ENCODE measurements around the gene SMG9.
A peak's percentile ranks its signal among the peaks of the same experiment; 100 is the strongest.
"Not testable (repeated sequence)": the region's sequence is repeated elsewhere in the genome, so short reads cannot be mapped to it uniquely, and the experiment has no call there.

Gene SMG9

DNA sequence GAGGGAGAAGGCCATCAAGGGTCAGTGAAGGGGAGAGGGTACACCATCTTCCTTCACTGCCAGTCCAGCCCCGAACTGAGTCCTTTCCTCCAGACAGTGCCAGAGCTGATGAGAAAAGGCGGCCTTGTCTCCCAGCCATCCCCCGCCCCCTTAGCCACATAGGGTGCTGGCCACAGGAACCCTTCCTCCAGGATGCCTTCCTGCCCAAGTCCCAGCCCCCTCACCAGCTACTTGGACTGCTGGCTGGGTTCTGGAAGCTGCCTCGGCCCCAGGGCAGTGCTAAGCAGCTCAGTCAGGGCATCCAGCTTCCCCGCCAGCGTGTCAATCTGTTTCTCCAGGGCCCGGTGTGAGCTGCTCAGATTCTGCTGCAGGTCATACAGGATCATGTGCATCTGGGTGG is 12.6 kb upstream of the SMG9 start:
- Mint-ChIP-seq H3K9me3 (no peaks in the 10 kb centered on the region), H3K36me3 (ENCODE audit: low read depth) (no peaks in the 10 kb centered on the region), H3K4me1 (no peaks in the 10 kb centered on the region), H3K4me3 (no peak overlapping the region), H3K27ac (no peak overlapping the region), H3K27me3 (ENCODE audit: low read depth) (peaks cover 21% of the 10 kb centered on the region)
- TF ChIP-seq, protein P1, sequence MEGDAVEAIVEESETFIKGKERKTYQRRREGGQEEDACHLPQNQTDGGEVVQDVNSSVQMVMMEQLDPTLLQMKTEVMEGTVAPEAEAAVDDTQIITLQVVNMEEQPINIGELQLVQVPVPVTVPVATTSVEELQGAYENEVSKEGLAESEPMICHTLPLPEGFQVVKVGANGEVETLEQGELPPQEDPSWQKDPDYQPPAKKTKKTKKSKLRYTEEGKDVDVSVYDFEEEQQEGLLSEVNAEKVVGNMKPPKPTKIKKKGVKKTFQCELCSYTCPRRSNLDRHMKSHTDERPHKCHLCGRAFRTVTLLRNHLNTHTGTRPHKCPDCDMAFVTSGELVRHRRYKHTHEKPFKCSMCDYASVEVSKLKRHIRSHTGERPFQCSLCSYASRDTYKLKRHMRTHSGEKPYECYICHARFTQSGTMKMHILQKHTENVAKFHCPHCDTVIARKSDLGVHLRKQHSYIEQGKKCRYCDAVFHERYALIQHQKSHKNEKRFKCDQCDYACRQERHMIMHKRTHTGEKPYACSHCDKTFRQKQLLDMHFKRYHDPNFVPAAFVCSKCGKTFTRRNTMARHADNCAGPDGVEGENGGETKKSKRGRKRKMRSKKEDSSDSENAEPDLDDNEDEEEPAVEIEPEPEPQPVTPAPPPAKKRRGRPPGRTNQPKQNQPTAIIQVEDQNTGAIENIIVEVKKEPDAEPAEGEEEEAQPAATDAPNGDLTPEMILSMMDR (IDR thresholded peaks at IDR 0.05; ENCODE audit: unreplicated experiment in 3 of 3): no peak

DNA sequence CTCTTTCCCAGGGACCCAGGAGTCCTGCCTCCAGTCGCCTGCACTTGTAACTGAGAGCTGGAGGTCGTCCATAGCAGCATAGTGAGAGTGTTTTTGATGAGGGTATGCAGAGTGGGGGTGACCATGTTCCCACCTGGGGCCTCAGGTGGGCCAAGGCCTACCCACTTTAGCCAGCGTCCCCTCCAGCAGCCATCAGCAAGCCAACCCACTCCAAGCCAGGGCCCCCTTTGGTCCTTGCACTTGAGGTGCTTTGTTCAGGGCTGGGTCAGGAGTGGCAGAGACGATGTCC is 11.9 kb upstream of the SMG9 start:
- no peaks in the 10 kb centered on the region for H3K9me3 Mint-ChIP-seq
- no peaks in the 10 kb centered on the region for H3K36me3 Mint-ChIP-seq (ENCODE audit: low read depth)
- H3K4me1 Mint-ChIP-seq: no peaks in the 10 kb centered on the region
- H3K27me3 Mint-ChIP-seq (ENCODE audit: low read depth): peaks cover 15% of the 10 kb centered on the region
- TF ChIP-seq, protein P1 (IDR thresholded peaks at IDR 0.05; ENCODE audit: unreplicated experiment in 3 of 3): no peak
- H3K27ac Mint-ChIP-seq: no peak overlapping the region
- no peak overlapping the region for H3K4me3 Mint-ChIP-seq

DNA sequence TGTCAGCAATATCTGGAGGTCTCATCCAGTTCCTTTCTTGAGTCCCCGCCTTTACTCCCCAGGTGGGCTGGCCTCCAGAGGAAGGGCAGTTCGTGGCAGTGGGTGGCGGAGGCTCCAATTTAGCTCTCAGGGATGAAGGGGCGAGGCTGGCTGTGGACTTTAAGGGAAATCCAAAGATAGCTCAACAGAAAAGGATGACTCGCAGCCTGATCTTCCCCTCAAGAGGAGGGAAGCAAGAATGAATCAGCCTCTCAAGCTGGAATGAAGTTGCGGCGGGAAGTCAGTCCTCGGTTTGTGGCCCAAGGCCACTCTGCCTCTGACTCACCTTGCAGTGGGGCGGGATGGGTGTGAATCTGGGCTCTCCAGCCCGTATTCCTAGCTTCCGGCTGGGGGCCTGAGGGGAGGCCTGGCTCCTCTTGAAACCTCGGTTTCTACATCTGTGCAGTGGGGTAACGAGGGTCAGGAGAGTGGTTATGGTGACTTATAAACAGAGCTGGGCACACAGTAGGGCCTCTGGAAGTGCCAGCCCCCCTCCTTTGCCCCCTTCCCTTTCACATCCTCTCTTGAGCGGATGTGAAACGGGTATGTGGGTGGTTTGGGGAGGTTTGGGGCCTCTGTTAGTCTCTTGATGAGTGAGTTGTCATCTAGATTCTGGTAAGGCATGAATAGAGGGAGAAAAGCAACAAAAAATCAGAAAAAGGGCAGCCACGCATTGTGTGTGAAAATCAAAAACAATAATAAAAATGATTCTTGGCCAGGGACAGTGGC is 10.5 kb upstream of the SMG9 start:
- Mint-ChIP-seq H3K4me3 (no peak overlapping the region), H3K27ac (no peak overlapping the region), H3K9me3 (no peaks in the 10 kb centered on the region), H3K36me3 (ENCODE audit: low read depth) (no peaks in the 10 kb centered on the region), H3K27me3 (ENCODE audit: low read depth) (peaks cover 10% of the 10 kb centered on the region), H3K4me1 (no peaks in the 10 kb centered on the region)
- TF ChIP-seq, protein P1 (IDR thresholded peaks at IDR 0.05; ENCODE audit: unreplicated experiment in 3 of 3): no peak

DNA sequence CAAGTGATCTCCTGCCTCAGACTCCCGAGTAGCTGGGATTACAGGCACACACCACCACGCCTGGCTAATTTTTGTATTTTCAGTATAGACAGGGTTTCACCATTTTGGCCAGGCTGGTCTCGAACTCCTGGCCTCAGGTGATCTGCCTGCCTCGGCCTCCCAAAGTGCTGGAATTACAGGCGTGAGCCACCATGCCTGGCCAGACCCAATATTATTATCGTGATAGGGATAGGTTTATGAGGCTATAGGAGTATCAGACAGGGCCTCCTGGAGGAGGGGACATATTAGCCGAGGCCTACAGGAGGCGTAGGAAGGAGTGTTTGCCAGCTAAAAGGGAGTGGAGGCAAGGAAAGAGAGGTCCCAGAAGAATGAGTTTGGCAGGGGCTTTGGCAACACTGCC is 9.9 kb upstream of the SMG9 start:
- not testable (repeated sequence) for H3K27me3 Mint-ChIP-seq (ENCODE audit: low read depth); H3K36me3 Mint-ChIP-seq (ENCODE audit: low read depth); H3K4me1 Mint-ChIP-seq; H3K4me3 Mint-ChIP-seq; H3K9me3 Mint-ChIP-seq; H3K27ac Mint-ChIP-seq

DNA sequence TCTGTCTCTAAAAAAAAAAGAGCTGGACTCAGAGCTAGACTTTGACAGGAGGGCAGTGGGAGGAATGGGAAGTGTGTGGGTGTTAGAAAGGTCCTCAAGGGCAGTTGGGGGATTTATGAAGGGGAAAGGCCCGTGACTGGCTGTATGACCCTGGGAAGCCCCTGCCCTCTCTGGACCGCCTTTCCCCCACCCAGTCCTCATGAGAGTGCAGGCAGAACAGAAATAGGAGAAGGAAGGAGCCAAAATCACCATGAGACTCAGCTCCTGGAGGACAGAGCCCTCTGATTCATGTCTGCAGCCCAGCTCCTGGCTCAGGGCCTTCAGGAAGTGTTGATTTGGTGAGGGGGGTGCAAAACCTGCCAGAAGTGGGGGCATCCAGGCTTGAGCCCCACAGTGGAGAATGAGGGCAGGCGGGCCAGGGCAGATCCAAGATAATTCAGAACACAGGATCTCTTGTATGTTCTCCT is 8.7 kb upstream of the SMG9 start:
- peaks cover 4% of the 10 kb centered on the region for H3K27me3 Mint-ChIP-seq (ENCODE audit: low read depth)
- H3K9me3 Mint-ChIP-seq: no peaks in the 10 kb centered on the region
- H3K36me3 Mint-ChIP-seq (ENCODE audit: low read depth): no peaks in the 10 kb centered on the region
- H3K4me3 Mint-ChIP-seq: no peak overlapping the region
- TF ChIP-seq, protein P1 (IDR thresholded peaks at IDR 0.05; ENCODE audit: unreplicated experiment in 3 of 3): no peak
- peak overlapping the region in 1 of 3 experiments; percentile 54 for H3K27ac Mint-ChIP-seq
- H3K4me1 Mint-ChIP-seq: no peaks in the 10 kb centered on the region

DNA sequence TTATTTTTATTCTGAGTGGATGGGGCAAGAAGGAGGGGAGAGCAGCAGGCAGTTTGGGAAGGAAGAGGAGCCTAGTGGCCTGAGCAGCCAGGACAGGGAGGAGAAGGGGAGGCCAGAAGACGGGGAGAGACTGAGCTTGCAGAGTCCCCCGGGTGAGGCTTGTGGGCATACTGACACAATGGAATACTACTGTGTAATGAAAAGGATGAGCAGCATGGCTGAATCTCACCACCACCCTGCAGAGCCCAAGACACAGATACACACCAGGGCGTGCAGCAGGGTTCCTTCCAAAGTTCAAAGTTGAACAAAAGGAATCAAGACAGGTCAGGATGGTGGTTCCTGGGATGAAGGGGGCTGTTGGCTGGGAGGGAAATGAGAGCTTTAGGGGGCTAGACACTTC is 8.1 kb upstream of the SMG9 start:
- Mint-ChIP-seq H3K4me3 (no peak overlapping the region), H3K27me3 (ENCODE audit: low read depth) (peaks cover 4% of the 10 kb centered on the region), H3K9me3 (no peaks in the 10 kb centered on the region), H3K27ac (no peak overlapping the region), H3K36me3 (ENCODE audit: low read depth) (no peaks in the 10 kb centered on the region), H3K4me1 (no peaks in the 10 kb centered on the region)
- TF ChIP-seq, protein P1 (IDR thresholded peaks at IDR 0.05; ENCODE audit: unreplicated experiment in 3 of 3): no peak

All from nephron (organoid).